GM11168 (cell line): ENCODE measurements around the gene PA2G4.

Experiments used
- in situ Hi-C: fragments of 300-500 bp; cut with MboI; formaldehyde crosslinking; loops from one replicate; pipeline ENCODE4 v1.12.0; 2022; ENCODE audit warnings: low sequenced_read_pairs; ENCODE audit not compliant: unreplicated experiment

The PA2G4 gene

GRCh38 chr12:56121204-56121870 is 17.0 kb downstream of the PA2G4 start:
- in situ Hi-C loops, result loop anchor here (5.0 kb wide), 1 partner anchor 66 kb away; the partner anchor contains the start of gene SMARCC2

DNA sequence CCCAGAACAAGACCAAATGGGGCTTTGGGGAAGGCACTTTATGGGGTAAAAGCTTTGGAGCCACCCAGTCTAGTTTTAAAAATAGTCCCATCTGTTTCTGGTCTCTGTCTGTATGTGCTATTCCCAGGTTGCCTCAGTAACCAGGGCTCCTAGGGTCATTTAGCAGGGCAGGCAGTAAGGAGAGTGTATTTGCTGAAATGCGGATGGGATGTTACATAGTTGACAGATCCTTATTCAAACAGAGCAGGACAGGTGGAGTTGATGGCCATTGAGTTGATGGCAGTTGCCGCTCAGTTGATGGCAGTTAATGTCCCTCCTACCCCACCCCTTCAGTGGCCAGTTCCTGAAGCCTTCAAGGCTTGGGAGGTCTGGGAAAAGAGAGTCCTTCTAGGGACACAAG is 18.3 kb downstream of the PA2G4 start:
- in situ Hi-C loops, result loop anchor here (5.0 kb wide), 1 partner anchor 65 kb away; the partner anchor contains the start of gene SMARCC2

DNA sequence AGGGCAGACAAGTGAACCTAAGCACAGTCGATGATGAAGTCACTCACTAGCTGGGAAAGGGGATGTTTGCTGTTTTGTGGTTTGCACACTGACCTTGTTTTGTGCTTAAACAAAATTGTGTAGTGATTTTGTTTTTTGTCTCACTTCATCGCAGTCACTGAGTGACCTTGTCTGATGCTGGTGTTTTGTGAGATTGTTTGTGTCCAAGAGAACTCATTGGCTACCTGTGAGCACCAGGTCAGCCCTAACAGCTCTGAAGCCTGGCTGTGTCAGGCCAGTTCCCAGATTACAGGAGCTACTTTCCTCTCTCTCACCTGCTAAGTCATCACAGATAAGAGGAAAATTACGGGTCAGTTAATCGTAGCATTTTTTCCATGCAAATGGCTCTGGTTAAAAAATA is 19.8 kb downstream of the PA2G4 start:
- in situ Hi-C loops, result loop anchor here (5.0 kb wide), 1 partner anchor 63 kb away; the partner anchor contains the start of gene SMARCC2

DNA sequence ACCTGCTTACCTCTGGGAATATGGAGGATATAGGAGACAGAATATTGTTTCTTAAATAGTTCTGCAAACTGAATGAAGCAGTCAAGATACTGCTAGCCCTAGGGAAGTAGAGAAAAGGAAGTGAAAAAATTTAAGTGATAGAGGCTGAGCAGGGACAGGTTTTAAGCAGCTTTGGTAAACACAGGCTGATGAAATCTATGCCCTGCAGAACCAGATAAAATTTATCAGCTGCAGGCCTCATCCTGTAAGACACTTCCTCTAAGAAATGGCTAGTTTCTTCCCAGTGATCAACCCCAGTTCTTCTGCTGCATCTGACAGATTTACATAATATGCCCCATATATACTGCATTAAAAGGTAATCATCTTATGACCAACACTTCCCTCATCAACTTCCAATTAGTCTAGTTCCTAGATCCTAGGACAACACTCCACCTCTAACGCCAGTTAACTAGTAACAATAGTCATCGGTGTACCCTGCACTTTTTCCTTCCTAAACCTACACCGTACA is 22.4 kb downstream of the PA2G4 start:
- in situ Hi-C loops, result no loop called here

- in situ Hi-C loops, result no loop called here
Observed at GRCh38 chr12:56127485-56127887, 23.1 kb downstream of the PA2G4 start.

- in situ Hi-C loops, result no loop called here
Observed at GRCh38 chr12:56127888-56128669, 23.7 kb downstream of the PA2G4 start, which contains the start of gene ESYT1. Gene ESYT1, plus strand, starts transcription at chr12:56128267. Its CDS starts 53 bp downstream, at chr12:56128320.

- in situ Hi-C loops, result no loop called here
Observed at GRCh38 chr12:56128670-56129205, 24.4 kb downstream of the PA2G4 start.

DNA sequence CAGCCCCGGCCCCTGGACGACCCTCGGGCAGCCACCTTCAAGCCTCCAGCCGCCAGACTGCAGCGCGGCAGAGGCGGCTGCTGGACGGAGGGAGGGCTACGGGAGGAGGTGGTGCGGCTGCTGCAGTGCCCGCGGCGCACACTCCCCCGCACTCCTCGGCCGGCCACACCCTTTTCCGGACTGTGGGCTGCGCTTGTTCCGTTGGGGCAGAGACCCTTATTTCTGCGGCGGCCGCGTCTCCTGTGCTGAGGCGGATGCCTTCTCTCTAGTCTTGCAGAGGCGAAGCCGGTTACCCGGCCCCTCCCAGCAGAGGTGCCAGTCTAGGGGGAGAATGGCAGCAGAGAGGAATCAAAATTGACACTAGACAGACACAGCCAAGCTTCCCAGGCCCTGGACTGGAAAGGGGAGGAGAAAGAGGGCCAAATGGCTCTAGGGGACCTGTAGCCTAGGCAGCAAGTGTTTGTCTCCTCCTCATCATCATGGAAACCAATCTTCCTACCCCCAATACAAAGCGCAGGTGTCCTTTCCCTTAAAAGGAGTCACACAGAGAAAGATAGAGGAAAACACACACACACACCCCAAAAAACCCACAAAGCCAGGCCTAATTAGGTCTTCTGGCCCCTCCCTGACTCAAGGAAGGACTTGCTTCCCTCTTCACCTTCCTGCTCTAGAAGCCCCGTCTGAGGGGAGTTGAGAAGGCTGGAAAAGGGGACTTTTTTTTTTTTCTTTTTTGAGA is 25.0 kb downstream of the PA2G4 start:
- in situ Hi-C loops, result no loop called here

GRCh38 chr12:56129942-56130495 is 25.7 kb downstream of the PA2G4 start:
- in situ Hi-C loops, result no loop called here

DNA sequence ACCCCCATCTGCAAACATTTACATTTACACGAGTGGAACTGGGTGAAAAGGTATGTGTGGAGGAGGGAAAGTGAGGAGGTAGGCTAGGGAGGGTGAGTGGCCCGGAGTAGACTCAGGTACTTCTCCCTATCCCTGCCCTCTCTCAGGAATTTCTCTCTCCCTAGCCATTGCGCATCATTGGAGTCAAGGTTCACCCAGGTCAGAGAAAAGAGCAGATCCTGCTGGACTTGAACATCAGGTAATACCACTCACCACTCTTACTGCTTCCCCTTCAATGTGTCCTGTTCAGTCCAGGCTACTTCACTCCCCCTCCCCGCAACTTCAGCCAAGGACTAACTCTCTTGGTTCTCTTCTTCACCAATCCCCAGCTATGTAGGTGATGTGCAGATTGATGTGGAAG is 26.5 kb downstream of the PA2G4 start:
- in situ Hi-C loops, result no loop called here

- in situ Hi-C loops, result no loop called here
Observed at GRCh38 chr12:56134897-56135296, 30.5 kb downstream of the PA2G4 start.

DNA sequence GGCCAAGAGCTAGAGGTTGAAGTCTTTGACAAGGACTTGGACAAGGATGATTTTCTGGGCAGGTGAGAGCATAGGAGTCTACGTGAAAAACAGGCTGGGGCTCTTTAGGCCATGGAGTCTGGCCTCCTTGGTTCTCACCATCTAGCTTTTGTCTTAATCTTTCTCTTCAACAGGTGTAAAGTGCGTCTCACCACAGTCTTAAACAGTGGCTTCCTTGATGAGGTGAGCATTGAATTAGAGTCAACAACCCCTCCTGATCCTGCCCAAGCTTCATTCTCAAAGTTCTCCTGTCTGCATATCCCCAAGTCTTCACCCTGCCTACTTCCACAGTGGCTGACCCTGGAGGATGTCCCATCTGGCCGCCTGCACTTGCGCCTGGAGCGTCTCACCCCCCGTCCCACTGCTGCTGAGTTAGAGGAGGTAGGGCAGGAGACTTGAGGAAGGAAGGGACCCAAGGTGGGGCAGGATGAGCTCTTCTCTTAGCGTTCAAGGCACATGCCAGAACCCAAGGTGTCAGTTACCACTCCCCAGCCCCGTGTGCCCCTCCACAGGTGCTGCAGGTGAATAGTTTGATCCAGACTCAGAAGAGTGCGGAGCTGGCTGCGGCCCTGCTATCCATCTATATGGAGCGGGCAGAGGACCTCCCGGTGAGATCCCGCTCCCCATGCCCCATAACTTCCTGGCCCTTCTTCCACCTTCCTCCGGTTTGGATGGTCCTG is 33.7 kb downstream of the PA2G4 start:
- in situ Hi-C loops, result no loop called here

DNA sequence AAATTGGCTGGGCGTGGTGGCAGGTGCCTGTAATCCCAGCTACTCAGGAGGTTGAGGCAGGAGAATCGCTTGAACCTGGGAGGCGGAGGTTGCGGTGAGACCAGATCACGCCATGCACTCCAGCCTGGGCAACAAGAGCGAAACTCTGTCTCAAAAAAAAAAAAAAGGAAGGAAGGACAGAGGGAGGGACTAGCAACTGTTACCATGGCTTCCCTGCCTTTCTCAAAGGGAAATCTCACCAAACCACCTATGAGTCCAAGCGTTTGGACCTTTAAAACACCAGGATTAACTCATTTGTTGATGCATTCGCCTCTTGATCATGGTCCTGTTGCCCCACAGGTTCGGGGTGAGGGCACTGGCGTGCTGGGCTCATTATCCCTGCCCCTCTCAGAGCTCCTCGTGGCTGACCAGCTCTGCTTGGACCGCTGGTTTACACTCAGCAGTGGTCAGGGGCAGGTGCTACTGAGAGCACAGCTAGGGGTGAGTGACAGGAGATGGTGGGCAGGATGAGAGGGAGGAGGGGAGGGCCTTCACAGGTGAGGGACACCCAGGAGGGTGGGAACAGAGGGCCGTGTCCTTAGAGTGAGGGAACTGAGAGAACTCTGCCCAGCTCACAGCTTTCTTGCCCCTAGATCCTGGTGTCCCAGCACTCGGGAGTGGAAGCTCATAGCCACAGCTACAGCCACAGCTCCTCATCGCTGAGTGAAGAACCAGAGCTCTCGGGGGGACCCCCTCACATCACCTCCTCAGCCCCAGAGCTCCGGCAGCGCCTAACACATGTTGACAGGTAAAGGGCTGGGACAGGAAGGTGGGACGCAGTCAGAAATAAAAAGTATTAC is 37.8 kb downstream of the PA2G4 start:
- in situ Hi-C loops, result no loop called here

DNA sequence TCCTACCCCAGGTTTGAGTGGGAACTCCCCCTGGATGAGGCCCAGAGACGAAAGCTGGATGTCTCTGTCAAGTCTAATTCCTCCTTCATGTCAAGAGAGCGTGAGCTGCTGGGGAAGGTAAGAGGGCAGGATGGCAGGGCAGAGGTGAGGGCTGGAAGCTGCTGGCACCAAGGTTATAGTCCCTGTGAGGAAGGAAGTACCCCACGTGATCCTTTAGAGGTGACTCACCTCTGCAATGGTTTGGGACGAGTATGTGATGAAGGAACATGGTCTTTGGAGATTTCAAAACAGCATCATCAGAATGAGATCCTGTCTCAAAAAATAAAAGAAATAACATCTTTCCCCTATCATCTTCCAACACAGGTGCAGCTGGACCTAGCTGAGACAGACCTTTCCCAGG is 38.9 kb downstream of the PA2G4 start:
- in situ Hi-C loops, result no loop called here

- in situ Hi-C loops, result no loop called here
Observed at GRCh38 chr12:56143870-56144269, 39.5 kb downstream of the PA2G4 start.

DNA sequence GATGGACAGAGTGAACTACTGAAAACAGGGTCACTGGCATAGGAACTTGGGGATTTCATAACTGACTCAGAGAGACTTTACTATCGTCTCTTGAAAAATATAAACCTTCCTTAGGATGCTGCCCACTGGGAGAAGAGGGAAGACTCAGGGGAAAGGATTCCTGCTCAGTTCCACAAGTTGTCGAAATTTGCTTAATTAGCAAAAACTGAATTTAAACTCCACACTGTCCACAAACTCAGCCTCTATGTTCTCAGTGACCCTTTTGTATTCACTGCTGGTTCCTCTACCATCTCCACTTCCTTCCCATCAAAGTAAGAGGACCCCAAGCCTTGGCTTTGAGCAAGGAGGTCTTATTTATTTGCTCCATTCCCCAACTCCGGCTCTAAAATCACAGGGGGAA is 40.9 kb downstream of the PA2G4 start:
- in situ Hi-C loops, result no loop called here

- in situ Hi-C loops, result no loop called here
Observed at GRCh38 chr12:56146492-56147460, 42.4 kb downstream of the PA2G4 start.
